ENCODE data around the gene NOLC1.
"Not testable (repeated sequence)": the region's sequence is repeated elsewhere in the genome, so short reads cannot be mapped to it uniquely, and the experiment has no call there.

The NOLC1 gene

DNA sequence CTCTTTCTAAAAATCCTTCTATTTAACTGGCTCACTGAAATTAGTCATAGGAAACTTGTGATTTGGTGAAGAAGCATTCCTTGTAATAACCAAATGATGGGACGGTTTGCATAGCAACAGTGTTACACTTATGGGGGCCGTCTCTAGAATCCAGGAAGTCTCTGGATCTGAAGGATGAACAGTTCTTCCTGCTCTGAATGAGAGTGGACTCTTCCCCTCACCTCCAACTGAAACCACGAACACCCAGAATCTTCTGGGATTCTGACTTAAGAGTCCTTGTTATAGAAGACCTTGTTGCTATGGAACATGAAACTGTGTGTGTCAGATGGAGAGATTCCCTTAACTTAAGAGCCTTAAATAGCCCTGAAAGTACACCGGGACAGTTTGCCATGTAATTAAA is 23.2 kb downstream of the NOLC1 start:
- DNase-seq (ENCODE audit: insufficient read length, low spot score) (no peak), FAIRE-seq (no peak)
- TF ChIP-seq POLR2AphosphoS5 (IDR thresholded peaks at IDR 0.05; ENCODE audit: low read depth, low read length) = no peak
- TF ChIP-seq SPI1 (IDR thresholded peaks at IDR 0.05; ENCODE audit: low read depth, low read length) = no peak
- no peak for TF ChIP-seq POLR2A (IDR thresholded peaks at IDR 0.05; ENCODE audit: low read depth, low read length)
- TF ChIP-seq PAX5 (IDR thresholded peaks at IDR 0.05; ENCODE audit: insufficient read depth, low read length, severe bottlenecking) = no peak
- no peak for TF ChIP-seq TAF1 (IDR thresholded peaks at IDR 0.05; ENCODE audit: low read depth, low read length)
- TF ChIP-seq POU2F2 (IDR thresholded peaks at IDR 0.05; ENCODE audit: low read depth, low read length) = no peak

DNA sequence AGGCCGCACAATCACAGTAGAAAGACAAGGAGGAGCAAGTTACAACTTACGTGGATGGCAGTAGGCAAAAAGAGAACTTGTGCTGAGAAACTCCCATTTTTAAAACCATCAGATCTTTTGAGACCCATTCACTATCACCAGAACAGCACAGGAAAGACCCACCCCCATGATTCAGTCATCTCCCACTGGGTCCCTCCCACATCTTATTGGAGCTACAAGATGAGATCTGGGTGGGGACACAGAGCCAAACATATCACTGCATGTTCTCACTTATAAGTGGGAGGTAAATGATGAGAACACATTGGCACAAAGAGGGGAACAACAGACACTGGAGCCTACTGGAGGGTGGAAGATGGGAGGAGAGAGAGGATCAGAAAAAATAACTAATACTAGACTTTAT is 32.4 kb downstream of the NOLC1 start:
- FAIRE-seq = no peak
- no peak for DNase-seq (ENCODE audit: insufficient read length, low spot score)
- TF ChIP-seq SPI1 (IDR thresholded peaks at IDR 0.05; ENCODE audit: low read depth, low read length) (no peak), POU2F2 (IDR thresholded peaks at IDR 0.05; ENCODE audit: low read depth, low read length) (no peak), PAX5 (IDR thresholded peaks at IDR 0.05; ENCODE audit: insufficient read depth, low read length, severe bottlenecking) (no peak), POLR2AphosphoS5 (IDR thresholded peaks at IDR 0.05; ENCODE audit: low read depth, low read length) (no peak), TAF1 (IDR thresholded peaks at IDR 0.05; ENCODE audit: low read depth, low read length) (no peak), POLR2A (IDR thresholded peaks at IDR 0.05; ENCODE audit: low read depth, low read length) (no peak)

DNA sequence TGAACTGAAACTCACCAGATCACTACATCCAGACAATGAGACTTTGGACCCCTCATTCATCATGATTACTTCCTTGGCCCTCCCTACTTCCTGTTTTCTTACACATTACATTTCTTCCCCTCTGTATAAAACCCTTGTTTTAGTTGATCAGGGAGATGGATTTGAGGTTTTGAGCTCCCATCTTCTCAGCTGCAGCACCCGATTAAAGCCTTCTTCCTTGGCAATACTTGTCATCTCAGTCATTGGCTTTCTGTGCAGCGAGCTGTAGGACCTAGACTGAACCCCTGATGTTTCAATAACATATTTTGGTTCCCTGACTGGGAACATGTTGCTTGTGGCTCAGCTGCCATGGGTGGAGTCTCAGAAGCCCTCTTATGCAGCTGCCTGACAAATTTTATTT is 33.1 kb downstream of the NOLC1 start:
- no peak for FAIRE-seq

DNA sequence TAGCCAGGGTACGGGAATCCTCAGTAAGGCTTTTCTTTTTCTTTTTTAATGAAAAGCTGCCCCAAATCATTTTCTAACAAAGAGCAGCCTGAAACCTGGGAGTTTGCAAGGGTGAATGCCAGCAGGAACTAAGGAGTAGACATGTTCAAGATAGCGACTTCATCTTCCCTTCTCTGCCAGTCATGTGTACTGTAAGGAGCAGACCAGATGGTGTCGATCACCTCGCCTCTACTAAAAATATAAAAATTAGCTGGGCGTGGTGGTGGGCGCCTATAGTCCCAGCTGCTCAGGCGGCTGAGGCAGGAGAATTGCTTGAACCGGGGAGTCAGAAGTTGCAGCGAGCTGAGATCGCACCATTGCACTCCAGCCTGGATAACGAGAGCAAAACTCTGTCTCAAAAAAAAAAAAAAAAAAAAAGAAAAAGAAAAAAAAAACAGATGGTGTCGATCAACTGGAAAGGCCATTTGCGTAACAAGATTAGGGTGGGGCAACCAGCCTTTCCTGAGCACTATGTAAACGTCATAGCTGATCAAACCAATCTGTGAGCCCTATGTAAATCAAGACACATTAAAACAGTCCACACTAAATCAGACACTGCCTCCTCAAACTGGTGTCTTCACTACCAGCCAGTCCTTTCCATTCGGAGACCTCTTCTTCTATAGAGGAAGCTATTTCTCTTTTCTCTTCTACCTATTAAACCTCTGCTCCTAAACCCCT is 33.8 kb downstream of the NOLC1 start:
- TF ChIP-seq PAX5 (IDR thresholded peaks at IDR 0.05; ENCODE audit: insufficient read depth, low read length, severe bottlenecking) (no peak), POU2F2 (IDR thresholded peaks at IDR 0.05; ENCODE audit: low read depth, low read length) (no peak), SPI1 (IDR thresholded peaks at IDR 0.05; ENCODE audit: low read depth, low read length) (no peak), POLR2A (IDR thresholded peaks at IDR 0.05; ENCODE audit: low read depth, low read length) (no peak), POLR2AphosphoS5 (IDR thresholded peaks at IDR 0.05; ENCODE audit: low read depth, low read length) (no peak), TAF1 (IDR thresholded peaks at IDR 0.05; ENCODE audit: low read depth, low read length) (no peak)
- no peak for DNase-seq (ENCODE audit: insufficient read length, low spot score)
- no peak for FAIRE-seq

More for the DNA sequence above, 33.1 kb downstream of the NOLC1 start:
- TF ChIP-seq SPI1 (IDR thresholded peaks at IDR 0.05; ENCODE audit: low read depth, low read length) (no peak), PAX5 (IDR thresholded peaks at IDR 0.05; ENCODE audit: insufficient read depth, low read length, severe bottlenecking) (no peak), POLR2A (IDR thresholded peaks at IDR 0.05; ENCODE audit: low read depth, low read length) (no peak), POLR2AphosphoS5 (IDR thresholded peaks at IDR 0.05; ENCODE audit: low read depth, low read length) (no peak), POU2F2 (IDR thresholded peaks at IDR 0.05; ENCODE audit: low read depth, low read length) (no peak), TAF1 (IDR thresholded peaks at IDR 0.05; ENCODE audit: low read depth, low read length) (no peak)
- no peak for DNase-seq (ENCODE audit: insufficient read length, low spot score)

DNA sequence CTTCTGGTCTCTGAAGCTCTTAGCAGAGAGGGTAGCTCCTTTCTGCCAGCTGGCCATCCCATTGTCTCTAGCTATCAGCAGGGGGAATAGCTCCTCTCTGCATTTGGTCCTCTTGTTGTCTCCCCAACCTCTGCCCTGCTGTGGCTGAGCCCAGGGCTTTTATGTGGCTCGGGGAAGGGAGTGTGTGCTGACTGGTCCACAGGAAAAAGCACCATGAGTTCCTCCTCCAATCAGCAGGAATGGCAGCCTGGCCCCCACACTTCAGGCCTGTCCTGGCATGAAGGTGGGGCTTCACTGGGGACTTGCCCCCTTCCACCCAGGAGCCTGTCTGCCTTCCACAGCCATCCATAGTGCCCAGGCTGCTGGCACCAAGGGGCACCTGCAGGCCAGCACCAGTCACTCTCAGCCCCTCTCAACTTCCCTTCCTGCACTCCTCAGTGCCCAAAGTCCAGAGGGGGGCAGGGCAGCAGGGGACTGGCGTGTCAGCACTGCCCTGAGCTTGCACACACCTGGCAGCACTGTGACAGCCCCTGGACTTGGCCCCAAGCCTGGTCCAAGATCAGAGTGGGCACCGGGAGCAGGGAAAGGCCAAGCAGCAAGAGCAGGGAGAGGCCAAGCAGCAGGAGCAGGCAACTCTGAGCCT is 36.2 kb downstream of the NOLC1 start:
- FAIRE-seq = no peak
- TF ChIP-seq POU2F2 (IDR thresholded peaks at IDR 0.05; ENCODE audit: low read depth, low read length) (no peak), SPI1 (IDR thresholded peaks at IDR 0.05; ENCODE audit: low read depth, low read length) (no peak), POLR2A (IDR thresholded peaks at IDR 0.05; ENCODE audit: low read depth, low read length) (no peak), PAX5 (IDR thresholded peaks at IDR 0.05; ENCODE audit: insufficient read depth, low read length, severe bottlenecking) (no peak), TAF1 (IDR thresholded peaks at IDR 0.05; ENCODE audit: low read depth, low read length) (no peak), POLR2AphosphoS5 (IDR thresholded peaks at IDR 0.05; ENCODE audit: low read depth, low read length) (no peak)
- DNase-seq (ENCODE audit: insufficient read length, low spot score) = no peak

DNA sequence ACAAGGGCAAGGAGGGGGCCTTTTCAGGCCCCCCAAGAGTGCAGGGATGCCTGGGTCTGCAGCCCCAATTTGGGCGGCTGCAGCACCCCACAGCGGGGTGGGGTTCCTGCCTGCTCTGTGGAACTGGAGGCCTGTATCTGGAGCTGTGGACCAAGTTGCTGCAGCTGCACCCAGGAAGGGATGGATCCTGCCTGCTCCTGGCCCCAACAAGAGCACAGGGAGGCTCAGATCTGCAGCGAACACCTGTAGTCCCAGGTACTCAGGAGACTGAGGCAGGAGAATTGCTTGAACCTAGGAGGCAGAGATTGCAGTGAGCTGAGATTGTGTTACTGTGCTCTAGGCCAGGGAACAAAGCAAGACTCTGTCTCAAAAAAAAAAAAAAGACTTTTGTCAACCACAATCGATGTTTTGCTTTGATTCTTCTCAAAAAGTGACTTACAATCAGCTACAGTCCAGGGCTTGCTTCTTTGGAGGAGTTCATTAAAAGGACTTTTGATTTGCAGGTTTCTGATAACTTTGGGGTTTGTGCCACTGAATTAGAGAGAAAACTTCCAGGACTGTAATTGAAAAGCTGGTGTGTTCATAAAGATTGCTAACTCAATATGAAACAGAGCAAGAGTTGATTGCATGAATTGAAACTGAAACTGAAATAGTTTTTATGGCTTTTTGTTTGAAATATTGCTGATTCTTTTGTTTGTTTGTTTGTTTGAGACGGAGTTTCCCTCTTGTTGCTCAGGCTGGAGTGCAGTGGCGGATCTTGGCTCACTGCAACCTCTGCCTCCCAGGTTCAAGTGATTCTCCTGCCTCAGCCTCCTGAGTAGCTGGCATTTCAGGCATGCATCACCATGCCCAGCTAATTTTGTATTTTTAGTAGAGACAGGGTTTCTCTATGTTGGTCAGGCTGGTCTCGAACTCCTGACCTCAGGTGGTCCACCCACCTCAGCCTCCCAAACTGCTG is 37.0 kb downstream of the NOLC1 start:
- FAIRE-seq; DNase-seq (ENCODE audit: insufficient read length, low spot score): not testable (repeated sequence)

DNA sequence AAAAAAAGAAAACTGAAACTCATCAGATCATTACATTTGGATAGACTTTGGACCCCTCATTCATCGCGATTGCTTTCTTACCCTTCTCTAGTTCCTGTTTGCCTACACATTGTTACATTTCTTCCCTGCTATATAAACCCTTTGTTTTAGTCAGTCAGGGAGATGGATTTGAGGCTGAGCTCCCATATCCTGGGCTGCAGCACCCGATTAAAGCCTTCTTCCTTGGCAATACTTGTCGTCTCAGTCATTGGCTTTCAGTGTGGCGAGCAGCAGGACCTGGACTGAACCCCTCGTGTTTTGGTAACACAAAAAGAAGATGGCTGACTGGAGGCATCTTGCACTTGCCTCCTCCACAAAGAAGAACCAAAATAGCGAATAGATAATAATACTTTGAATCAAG is 39.8 kb downstream of the NOLC1 start:
- TF ChIP-seq TAF1 (IDR thresholded peaks at IDR 0.05; ENCODE audit: low read depth, low read length) (no peak), POLR2A (IDR thresholded peaks at IDR 0.05; ENCODE audit: low read depth, low read length) (no peak), POLR2AphosphoS5 (IDR thresholded peaks at IDR 0.05; ENCODE audit: low read depth, low read length) (no peak), PAX5 (IDR thresholded peaks at IDR 0.05; ENCODE audit: insufficient read depth, low read length, severe bottlenecking) (no peak), SPI1 (IDR thresholded peaks at IDR 0.05; ENCODE audit: low read depth, low read length) (no peak), POU2F2 (IDR thresholded peaks at IDR 0.05; ENCODE audit: low read depth, low read length) (no peak)
- DNase-seq (ENCODE audit: insufficient read length, low spot score) = no peak
- FAIRE-seq = no peak

DNA sequence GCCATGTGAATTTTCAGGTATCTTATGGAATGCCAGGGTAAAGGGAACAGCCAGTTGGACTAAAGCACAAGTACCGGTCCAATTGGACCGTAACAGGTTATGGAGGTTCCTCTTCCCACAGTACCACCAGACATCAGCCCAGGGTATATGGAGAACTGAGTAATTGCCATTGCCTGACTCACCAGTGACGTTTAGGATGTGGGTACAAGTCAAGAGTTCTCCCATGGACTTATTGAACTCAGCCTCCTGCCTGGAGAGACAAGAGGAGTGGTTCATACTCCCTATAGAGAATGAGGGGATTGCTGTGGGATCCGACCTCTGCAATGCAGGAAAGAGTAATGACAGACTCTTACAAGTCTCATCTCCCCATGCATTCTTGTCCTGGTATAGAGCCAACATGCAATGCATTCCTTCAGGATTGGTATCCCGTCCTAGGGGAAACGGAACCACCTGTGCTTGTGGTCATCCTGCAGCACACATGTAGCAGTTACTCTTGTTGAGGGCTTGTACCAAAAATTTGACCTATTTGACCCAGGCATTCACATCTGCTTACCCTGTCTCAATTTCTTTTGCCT is 43.2 kb downstream of the NOLC1 start:
- FAIRE-seq (no peak), DNase-seq (ENCODE audit: insufficient read length, low spot score) (no peak)
- TF ChIP-seq SPI1 (IDR thresholded peaks at IDR 0.05; ENCODE audit: low read depth, low read length) (no peak), POU2F2 (IDR thresholded peaks at IDR 0.05; ENCODE audit: low read depth, low read length) (no peak), POLR2A (IDR thresholded peaks at IDR 0.05; ENCODE audit: low read depth, low read length) (no peak), PAX5 (IDR thresholded peaks at IDR 0.05; ENCODE audit: insufficient read depth, low read length, severe bottlenecking) (no peak), TAF1 (IDR thresholded peaks at IDR 0.05; ENCODE audit: low read depth, low read length) (no peak), POLR2AphosphoS5 (IDR thresholded peaks at IDR 0.05; ENCODE audit: low read depth, low read length) (no peak)

DNA sequence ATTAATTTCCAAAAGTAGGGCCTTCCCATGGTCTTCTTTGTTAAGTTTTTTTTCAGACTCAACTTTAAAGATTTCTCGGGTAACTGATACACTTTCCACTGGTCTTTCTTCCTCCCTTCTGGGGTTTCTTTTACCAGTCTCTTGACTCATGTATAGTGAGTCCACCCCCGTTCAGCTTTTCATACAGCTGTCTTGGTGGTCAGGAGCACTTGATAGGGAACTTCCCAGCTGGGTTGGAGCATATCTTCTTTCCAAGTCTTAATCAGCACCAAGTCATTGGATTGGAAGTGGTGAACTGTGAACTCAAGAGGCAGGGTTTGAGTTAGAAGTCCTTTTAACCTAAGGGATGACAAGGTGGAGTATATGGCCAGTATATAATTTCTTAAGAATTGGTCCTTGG is 44.7 kb downstream of the NOLC1 start:
- TF ChIP-seq TAF1 (IDR thresholded peaks at IDR 0.05; ENCODE audit: low read depth, low read length) = no peak
- no peak for TF ChIP-seq POLR2AphosphoS5 (IDR thresholded peaks at IDR 0.05; ENCODE audit: low read depth, low read length)
- no peak for TF ChIP-seq POLR2A (IDR thresholded peaks at IDR 0.05; ENCODE audit: low read depth, low read length)
- TF ChIP-seq SPI1 (IDR thresholded peaks at IDR 0.05; ENCODE audit: low read depth, low read length) = no peak
- no peak for TF ChIP-seq POU2F2 (IDR thresholded peaks at IDR 0.05; ENCODE audit: low read depth, low read length)
- TF ChIP-seq PAX5 (IDR thresholded peaks at IDR 0.05; ENCODE audit: insufficient read depth, low read length, severe bottlenecking) = no peak

More for the DNA sequence above, 44.7 kb downstream of the NOLC1 start:
- no peak for FAIRE-seq
- DNase-seq (ENCODE audit: insufficient read length, low spot score) = no peak

Measured in GM12891 (cell line).